HepG2 (cell line): ENCODE measurements around the gene MTREX. TPM values are rescaled to one million over a fixed set of nuclear protein-coding genes. Genes with fewer than 3 reads are reported as not detected.
A peak's percentile ranks its signal among the peaks of the same experiment; 100 is the strongest.

Experiments used
- ATAD3A ChIP-seq: sonication (generic); formaldehyde crosslinking; IDR thresholded peaks from 2 replicates; pipeline ENCODE4 v1.4.0; 2020; ENCODE audit warnings: missing genetic modification reagents
- BORCS8-MEF2B ChIP-seq: sonication (generic); formaldehyde crosslinking; IDR thresholded peaks from 2 replicates; pipeline ENCODE4 v1.8.0; 2022; ENCODE audit warnings: mild to moderate bottlenecking, missing genetic modification reagents
- DR1 ChIP-seq: sonication (generic); formaldehyde crosslinking; IDR thresholded peaks from 2 replicates; pipeline ENCODE4 v1.8.0; 2021; ENCODE audit warnings: mild to moderate bottlenecking, missing genetic modification reagents, inconsistent platforms
- EED ChIP-seq: sonication (generic); formaldehyde crosslinking; IDR thresholded peaks from 2 replicates; pipeline ENCODE4 v1.5.0; 2020; ENCODE audit warnings: mild to moderate bottlenecking, missing genetic modification reagents
- FOXC1 ChIP-seq: sonication (generic); formaldehyde crosslinking; IDR thresholded peaks from 2 replicates; pipeline ENCODE4 v1.8.0; 2022; ENCODE audit warnings: mild to moderate bottlenecking, missing genetic modification reagents, borderline replicate concordance
- FOXP1 ChIP-seq, 2 experiments: fragments of 450-650 bp in 1 of 2; IDR thresholded peaks; 2 replicates each; pipeline ENCODE4 v1.6.1; 2017 to 2018; ENCODE audit warnings: antibody characterized with exemption in 1 of 2
- GABPB1 ChIP-seq: IDR thresholded peaks from 2 replicates; pipeline ENCODE4 v1.6.1; 2016; ENCODE audit warnings: mild to moderate bottlenecking, missing genetic modification reagents, moderate library complexity, missing compliant biosample characterization
- HNRNPL ChIP-seq: fragments of 200-400 bp; formaldehyde crosslinking; IDR thresholded peaks from 2 replicates; pipeline ENCODE4 v1.6.1; 2017; ENCODE audit warnings: mild to moderate bottlenecking, low read depth, low read length
- MEF2D ChIP-seq: sonication (generic); formaldehyde crosslinking; IDR thresholded peaks from 2 replicates; pipeline ENCODE4 v1.5.1; 2020; ENCODE audit warnings: mild to moderate bottlenecking, missing genetic modification reagents
- MLLT10 ChIP-seq: sonication (generic); formaldehyde crosslinking; IDR thresholded peaks from 2 replicates; pipeline ENCODE4 v1.4.0; 2020; ENCODE audit warnings: missing genetic modification reagents
- PHF21A ChIP-seq: sonication (generic); formaldehyde crosslinking; IDR thresholded peaks from 2 replicates; pipeline ENCODE4 v1.5.0; 2020; ENCODE audit warnings: mild to moderate bottlenecking, missing genetic modification reagents
- POLR2A ChIP-seq, 2 experiments: IDR thresholded peaks; 2 replicates each; pipeline ENCODE4 v1.6.1; 2011; ENCODE audit warnings: low read depth in 2 of 2, low read length in 2 of 2, mild to moderate bottlenecking in 1 of 2, moderate library complexity in 1 of 2; ENCODE audit not compliant: insufficient read depth in 1 of 2
- RNF2 ChIP-seq: fragments of 450-650 bp; conservative IDR thresholded peaks from 2 replicates; pipeline ENCODE4 v1.6.1; 2016; ENCODE audit warnings: low read depth
- TAF1 ChIP-seq: sonication (generic); formaldehyde crosslinking; IDR thresholded peaks from 2 replicates; pipeline ENCODE4 v1.4.0; 2020; ENCODE audit warnings: missing genetic modification reagents
- ZMYM2 ChIP-seq: sonication (generic); formaldehyde crosslinking; IDR thresholded peaks from 2 replicates; pipeline ENCODE4 v1.8.0; 2022; ENCODE audit warnings: mild to moderate bottlenecking, missing genetic modification reagents
- ZNF563 ChIP-seq: sonication (generic); formaldehyde crosslinking; IDR thresholded peaks from 2 replicates; pipeline ENCODE4 v1.8.0; 2022; ENCODE audit warnings: mild to moderate bottlenecking, moderate library complexity, missing genetic modification reagents
- polyA plus RNA-seq, 8 experiments: library from polyadenylated mRNA; depleted of rRNA in 3 of 8; stranded (reverse) in 7 of 8; unstranded in 1 of 8; fragments of >200 nt; fragmentation: Illumina TruSeq in 4 of 8; extraction: Trizol in 4 of 8; gene quantifications; 2 replicates each; pipeline versions ENCODE4 v1.2.1 to v1.2.3, GENCODE V29; 2011 to 2016; ENCODE audit warnings: low read depth in 4 of 8, missing spikeins in 1 of 8, mixed read lengths in 1 of 8; ENCODE audit not compliant: insufficient read depth in 1 of 8
- total RNA-seq, 5 experiments: library from RNA; depleted of rRNA; stranded (reverse); fragments of >200 nt; fragmentation: Illumina TruSeq; extraction: Trizol; gene quantifications; 2 replicates each; pipeline ENCODE4 v1.2.3, GENCODE V29; 2016; ENCODE audit warnings: low read depth in 1 of 5
- TF ChIP-seq, protein P1 (sequence below): sonication (generic); formaldehyde crosslinking; IDR thresholded peaks from 2 replicates; pipeline ENCODE4 v1.5.0; 2020; ENCODE audit warnings: missing genetic modification reagents, mild to moderate bottlenecking, borderline replicate concordance
- TF ChIP-seq, protein P2 (sequence below): sonication (generic); formaldehyde crosslinking; IDR thresholded peaks from 2 replicates; pipeline ENCODE4 v1.8.0; 2022; ENCODE audit warnings: mild to moderate bottlenecking, missing genetic modification reagents; ENCODE audit not compliant: insufficient replicate concordance
- TF ChIP-seq, protein P3 (sequence below): sonication (generic); formaldehyde crosslinking; IDR thresholded peaks from 2 replicates; pipeline ENCODE4 v1.4.0; 2020; ENCODE audit warnings: missing genetic modification reagents
- TF ChIP-seq, protein P4 (sequence below): sonication (generic); formaldehyde crosslinking; IDR thresholded peaks from 2 replicates; pipeline ENCODE4 v1.4.0; 2020; ENCODE audit warnings: missing genetic modification reagents

Gene MTREX
- total and polyA plus RNA-seq, 2 of the 13 experiments (the other 11 are each of a cell fraction or from before 2014, with no cell fraction given) = 16.4 to 91.5 TPM

DNA sequence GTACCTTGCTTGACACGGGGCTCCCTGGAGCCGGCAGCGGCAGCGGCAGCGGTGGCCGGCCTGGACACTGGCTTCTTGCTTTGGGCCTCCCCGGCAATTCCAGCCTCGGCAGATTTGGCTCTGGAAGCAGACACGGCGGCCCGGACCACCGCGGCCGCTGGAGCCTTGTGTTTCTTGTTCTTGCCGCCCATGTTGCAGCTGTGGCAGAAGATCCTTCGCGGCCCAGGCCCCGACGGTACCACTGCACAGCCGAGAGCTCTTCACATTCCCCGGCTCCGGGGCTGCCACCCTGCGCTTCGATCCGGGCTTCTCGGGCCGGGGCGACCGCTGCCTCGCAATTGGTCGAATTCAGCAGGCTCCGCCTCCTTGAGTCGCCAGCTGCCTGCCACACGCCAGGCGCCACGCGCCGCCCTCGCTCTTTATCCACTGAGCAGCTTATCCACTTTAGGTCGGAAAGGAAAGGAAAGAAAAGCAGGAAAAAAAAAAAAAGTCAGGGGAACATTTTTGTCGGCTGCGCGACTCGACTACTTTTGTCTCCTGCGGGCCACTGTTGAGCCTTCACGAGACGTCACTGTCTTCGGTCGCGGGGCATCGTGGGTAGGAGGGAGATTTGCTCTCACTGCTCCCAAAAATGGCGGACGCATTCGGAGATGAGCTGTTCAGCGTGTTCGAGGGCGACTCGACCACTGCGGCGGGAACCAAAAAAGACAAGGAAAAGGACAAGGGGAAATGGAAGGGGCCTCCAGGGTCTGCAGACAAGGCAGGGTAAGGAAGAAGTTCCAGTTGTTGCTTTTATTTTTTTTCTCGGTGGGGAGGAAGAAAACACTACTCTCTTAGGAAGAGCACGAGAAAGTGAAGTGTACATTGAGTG lies at the start of gene MTREX, which contains the start of gene DHX29 (continued):
- TF ChIP-seq, protein P1, sequence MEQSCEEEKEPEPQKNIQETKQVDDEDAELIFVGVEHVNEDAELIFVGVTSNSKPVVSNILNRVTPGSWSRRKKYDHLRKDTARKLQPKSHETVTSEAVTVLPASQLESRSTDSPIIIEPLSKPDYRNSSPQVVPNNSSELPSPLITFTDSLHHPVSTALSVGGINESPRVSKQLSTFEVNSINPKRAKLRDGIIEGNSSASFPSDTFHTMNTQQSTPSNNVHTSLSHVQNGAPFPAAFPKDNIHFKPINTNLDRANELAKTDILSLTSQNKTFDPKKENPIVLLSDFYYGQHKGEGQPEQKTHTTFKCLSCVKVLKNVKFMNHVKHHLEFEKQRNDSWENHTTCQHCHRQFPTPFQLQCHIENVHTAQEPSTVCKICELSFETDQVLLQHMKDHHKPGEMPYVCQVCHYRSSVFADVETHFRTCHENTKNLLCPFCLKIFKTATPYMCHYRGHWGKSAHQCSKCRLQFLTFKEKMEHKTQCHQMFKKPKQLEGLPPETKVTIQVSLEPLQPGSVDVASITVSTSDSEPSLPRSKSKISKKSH (CRISPR knock-in tag) = 0 out of 2 replicates have a peak, but pooled peaks have one; percentile 33
- TF ChIP-seq, protein P2, sequence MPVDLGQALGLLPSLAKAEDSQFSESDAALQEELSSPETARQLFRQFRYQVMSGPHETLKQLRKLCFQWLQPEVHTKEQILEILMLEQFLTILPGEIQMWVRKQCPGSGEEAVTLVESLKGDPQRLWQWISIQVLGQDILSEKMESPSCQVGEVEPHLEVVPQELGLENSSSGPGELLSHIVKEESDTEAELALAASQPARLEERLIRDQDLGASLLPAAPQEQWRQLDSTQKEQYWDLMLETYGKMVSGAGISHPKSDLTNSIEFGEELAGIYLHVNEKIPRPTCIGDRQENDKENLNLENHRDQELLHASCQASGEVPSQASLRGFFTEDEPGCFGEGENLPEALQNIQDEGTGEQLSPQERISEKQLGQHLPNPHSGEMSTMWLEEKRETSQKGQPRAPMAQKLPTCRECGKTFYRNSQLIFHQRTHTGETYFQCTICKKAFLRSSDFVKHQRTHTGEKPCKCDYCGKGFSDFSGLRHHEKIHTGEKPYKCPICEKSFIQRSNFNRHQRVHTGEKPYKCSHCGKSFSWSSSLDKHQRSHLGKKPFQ (CRISPR knock-in tag) = peak; percentile 61
- TF ChIP-seq MEF2D (CRISPR knock-in tag) (peak; percentile 23; the same call in 1 of the 2 replicates), PHF21A (CRISPR knock-in tag) (peak; percentile 83), POLR2A (IDR thresholded peaks at IDR 0.05; ENCODE audit: insufficient read depth in 1 of 2, low read depth in 2 of 2, low read length in 2 of 2) (peak; percentile 77 to 84), ZNF563 (CRISPR knock-in tag) (0 out of 2 replicates have a peak, but pooled peaks have one; percentile 69), BORCS8-MEF2B (CRISPR knock-in tag) (peak; percentile 69), EED (CRISPR knock-in tag) (peak; percentile 76; the same call in 1 of the 2 replicates), ZMYM2 (CRISPR knock-in tag) (no peak), DR1 (CRISPR knock-in tag) (peak; percentile 56; the same call in 1 of the 2 replicates), TAF1 (peak; percentile 90), FOXC1 (CRISPR knock-in tag) (peak; percentile 57; the same call in 1 of the 2 replicates), ATAD3A (CRISPR knock-in tag) (no peak), GABPB1 (CRISPR knock-in tag) (peak; percentile 71), FOXP1 (IDR thresholded peaks at IDR 0.05) (no peak), FOXP1 (CRISPR knock-in tag; IDR thresholded peaks at IDR 0.05) (no peak), MLLT10 (CRISPR knock-in tag) (no peak), HNRNPL (peak; percentile 29; the same call in 1 of the 2 replicates), RNF2 (peak; percentile 62; the same call in 1 of the 2 replicates)
- TF ChIP-seq, protein P3, sequence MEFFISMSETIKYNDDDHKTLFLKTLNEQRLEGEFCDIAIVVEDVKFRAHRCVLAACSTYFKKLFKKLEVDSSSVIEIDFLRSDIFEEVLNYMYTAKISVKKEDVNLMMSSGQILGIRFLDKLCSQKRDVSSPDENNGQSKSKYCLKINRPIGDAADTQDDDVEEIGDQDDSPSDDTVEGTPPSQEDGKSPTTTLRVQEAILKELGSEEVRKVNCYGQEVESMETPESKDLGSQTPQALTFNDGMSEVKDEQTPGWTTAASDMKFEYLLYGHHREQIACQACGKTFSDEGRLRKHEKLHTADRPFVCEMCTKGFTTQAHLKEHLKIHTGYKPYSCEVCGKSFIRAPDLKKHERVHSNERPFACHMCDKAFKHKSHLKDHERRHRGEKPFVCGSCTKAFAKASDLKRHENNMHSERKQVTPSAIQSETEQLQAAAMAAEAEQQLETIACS (CRISPR knock-in tag) = no peak; the same call in 1 of the 2 replicates
- TF ChIP-seq, protein P4, sequence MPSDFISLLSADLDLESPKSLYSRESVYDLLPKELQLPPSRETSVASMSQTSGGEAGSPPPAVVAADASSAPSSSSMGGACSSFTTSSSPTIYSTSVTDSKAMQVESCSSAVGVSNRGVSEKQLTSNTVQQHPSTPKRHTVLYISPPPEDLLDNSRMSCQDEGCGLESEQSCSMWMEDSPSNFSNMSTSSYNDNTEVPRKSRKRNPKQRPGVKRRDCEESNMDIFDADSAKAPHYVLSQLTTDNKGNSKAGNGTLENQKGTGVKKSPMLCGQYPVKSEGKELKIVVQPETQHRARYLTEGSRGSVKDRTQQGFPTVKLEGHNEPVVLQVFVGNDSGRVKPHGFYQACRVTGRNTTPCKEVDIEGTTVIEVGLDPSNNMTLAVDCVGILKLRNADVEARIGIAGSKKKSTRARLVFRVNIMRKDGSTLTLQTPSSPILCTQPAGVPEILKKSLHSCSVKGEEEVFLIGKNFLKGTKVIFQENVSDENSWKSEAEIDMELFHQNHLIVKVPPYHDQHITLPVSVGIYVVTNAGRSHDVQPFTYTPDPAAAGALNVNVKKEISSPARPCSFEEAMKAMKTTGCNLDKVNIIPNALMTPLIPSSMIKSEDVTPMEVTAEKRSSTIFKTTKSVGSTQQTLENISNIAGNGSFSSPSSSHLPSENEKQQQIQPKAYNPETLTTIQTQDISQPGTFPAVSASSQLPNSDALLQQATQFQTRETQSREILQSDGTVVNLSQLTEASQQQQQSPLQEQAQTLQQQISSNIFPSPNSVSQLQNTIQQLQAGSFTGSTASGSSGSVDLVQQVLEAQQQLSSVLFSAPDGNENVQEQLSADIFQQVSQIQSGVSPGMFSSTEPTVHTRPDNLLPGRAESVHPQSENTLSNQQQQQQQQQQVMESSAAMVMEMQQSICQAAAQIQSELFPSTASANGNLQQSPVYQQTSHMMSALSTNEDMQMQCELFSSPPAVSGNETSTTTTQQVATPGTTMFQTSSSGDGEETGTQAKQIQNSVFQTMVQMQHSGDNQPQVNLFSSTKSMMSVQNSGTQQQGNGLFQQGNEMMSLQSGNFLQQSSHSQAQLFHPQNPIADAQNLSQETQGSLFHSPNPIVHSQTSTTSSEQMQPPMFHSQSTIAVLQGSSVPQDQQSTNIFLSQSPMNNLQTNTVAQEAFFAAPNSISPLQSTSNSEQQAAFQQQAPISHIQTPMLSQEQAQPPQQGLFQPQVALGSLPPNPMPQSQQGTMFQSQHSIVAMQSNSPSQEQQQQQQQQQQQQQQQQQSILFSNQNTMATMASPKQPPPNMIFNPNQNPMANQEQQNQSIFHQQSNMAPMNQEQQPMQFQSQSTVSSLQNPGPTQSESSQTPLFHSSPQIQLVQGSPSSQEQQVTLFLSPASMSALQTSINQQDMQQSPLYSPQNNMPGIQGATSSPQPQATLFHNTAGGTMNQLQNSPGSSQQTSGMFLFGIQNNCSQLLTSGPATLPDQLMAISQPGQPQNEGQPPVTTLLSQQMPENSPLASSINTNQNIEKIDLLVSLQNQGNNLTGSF (CRISPR knock-in tag) = 0 out of 2 replicates have a peak, but pooled peaks have one; percentile 6
